HG02763 (cell line): Measurements from ENCODE around the gene PGBD5.

Source experiments
- ATAC-seq: cut with Tn5 transposase; IDR thresholded peaks from one replicate; pipeline ENCODE4 v1.9.1; 2021; ENCODE audit warnings: mild to moderate bottlenecking, moderate library complexity; ENCODE audit not compliant: unreplicated experiment

PGBD5 gene

GRCh38 chr1:230309646-230310177, 116.4 kb downstream of the PGBD5 start:
- no peak for ATAC-seq

DNA sequence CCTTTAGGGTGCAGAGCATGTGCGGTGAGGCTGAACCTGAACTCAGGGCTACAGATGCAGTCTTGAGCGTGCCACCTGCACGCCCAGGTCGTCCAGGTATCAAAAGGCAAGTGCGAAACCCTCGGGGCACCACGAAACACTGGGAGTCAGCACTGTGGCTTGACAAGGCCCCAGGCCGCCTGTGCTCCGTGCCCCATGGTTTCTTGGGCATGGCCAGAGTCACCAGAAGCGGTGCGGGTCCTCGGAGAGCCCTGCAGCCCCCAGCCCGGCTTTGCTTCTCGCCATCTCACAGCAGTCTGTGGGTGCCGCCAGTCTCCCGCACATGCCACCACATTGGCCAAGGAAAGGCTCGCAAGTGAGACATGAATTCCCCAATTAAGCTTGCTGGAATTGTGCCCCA, 117.3 kb downstream of the PGBD5 start:
- no peak for ATAC-seq

DNA sequence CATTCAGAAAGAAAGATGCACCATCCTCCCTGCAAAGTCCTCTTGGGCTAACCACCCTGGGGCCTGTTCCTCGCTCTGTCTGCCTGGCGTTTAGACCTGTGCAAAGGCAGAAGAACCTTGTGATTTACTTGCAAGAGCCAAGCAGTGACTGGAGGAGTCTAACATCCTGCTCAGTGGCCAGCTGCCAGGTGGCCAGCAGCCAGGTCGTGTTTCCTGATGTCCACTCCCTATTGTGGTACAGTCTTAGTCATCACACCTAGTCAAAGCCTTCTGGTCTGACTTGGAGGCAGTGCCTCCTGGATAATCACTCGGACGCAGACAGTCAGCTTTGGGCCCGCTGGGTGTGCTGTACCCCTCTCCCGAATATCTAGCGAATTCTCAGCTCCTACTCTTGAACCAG, 118.1 kb downstream of the PGBD5 start:
- no peak for ATAC-seq

DNA sequence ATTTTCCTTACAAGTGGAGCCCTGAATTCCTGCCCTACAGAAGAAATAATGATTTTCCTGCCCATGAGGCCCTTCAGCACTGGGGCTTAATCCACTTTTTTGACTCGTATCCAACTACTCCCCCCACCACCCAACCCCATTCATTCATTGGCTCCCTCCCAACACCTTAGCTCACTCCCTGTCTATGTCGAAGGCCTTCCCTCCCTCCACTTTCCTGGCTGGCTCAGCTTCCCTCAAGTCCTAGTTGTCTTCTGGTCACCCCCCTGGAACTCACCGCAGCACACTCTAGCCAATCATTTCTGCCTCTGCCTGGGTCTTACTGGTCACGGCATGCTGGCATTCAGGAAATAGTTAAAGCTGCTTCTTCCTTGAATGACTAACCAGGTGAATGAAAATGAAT, 118.9 kb downstream of the PGBD5 start:
- no peak for ATAC-seq

GRCh38 chr1:230306169-230306568, 120.0 kb downstream of the PGBD5 start:
- no peak for ATAC-seq

DNA sequence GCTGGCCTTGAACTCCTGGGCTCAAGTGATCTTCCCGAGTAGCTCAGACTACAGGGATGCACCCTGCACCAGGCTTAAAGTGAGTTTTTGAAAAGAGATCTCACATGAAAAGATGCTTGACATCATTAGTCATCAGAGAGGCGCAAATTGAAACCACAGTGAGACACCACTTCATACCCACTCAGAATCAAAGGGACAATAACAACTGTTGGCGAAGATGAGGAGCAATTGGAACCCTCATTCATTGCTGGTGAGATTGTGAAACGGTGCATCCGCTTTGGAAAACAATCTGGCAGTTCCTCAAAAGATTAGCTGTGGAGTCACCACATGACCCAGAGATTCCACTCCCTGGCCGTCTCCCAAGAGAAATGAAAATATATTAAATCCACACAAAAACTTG, 122.3 kb downstream of the PGBD5 start:
- no peak for ATAC-seq

DNA sequence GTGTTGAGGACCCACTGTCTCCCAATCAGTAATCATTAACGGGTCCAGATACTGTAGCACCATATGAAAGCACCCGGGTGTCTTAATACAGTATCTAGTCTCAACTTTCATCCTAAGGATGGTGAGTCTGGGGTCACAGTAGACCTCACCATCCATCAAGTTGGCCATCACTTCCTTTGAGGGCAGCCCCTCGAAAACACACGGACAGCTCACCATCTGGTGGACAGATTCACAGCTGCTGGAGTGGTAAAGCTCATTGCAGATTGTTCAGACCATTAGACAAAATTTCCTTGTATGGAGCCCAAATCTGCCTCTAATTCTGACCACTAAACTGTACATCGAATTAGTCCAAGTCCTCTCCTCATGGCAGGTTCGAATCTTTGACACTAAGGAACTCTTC, 123.1 kb downstream of the PGBD5 start:
- ATAC-seq, result no peak

DNA sequence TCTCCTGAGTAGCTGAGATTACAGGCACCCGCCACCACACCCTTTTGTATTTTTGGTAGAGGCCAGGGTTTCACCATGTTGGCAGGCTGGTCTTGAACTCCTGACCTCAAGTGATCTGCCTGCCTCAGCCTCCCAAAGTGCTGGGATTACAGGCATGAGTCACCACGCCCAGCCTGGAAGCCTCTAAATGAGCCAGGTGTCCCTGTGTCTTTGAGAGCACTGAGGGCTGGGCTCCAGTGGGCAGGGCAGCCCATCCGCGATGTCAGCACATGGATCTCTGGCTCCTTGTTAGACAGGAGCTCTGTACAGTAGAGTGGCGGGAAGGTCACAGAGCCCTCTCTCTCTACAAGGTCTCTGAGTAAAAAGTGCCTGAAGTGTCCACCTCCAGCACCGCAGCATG, 124.3 kb downstream of the PGBD5 start:
- ATAC-seq, result no peak

DNA sequence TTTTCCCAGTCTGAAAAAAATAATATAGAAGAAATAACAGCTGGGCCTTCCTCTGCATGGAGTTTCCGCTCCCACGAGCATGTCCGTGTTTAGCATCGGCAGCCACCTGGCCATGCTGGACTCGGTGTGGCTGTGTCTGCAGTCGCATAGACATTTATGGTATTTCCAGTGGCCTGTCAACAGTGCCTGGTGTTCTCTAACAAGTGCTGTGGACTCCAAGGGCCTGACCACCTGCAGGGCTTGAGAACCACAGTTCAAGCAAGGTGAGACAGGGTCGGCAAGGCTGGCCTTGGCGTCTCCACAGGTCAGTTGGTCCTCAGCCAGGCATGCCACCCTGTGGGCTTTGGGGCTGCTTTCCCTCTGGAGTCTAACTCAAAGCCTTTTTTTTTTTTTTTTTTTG, 124.8 kb downstream of the PGBD5 start:
- no peak for ATAC-seq

DNA sequence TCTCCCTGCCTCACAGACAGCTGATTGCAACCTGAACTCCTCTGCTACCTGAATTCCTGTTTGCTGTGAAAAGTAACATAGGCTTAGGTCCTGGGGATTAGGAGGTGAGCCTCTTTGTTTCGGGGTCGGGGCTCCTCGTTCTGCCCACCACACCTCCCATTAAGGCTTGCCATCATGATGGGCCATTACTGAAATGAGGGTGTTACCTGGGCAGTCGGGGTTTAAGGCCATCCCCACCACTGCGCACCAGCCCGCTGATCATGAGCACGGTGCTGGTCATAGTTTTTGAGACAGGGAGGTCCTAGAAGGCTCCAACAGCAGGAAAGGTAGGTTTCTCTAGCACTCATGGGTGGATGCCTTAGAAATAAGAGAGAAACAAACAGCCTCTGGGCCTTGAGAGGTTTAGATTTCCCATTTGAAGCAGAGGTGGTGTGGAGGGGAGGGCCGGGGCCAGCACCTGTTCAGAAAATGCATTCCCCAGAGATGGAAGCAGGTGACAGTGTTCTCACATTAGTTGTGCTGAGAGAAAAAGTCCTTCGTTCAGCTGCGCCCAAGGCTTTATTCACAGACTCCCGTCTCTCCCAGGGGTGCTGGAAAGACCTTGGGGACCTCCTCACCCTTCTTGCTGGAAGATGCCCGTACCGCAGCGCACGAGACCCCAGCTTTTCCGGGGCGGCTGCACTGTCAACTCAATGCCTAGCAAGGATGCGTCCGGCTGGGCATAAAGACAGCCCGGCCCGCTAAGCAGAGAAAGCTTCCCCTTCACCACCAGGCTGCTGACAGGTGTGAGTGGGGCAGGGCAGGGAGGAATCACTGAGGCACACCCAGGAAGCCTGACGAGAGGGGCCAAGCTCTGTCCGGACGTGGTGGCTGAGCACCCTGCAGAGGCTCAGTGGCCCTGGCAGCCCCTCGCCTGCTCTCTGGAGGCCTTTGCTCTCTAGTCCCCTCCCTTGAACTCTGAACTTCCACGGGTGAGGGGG, 125.5 kb downstream of the PGBD5 start:
- ATAC-seq, result no peak

GRCh38 chr1:230299191-230300006, 126.7 kb downstream of the PGBD5 start:
- ATAC-seq, result no peak

- ATAC-seq, result no peak
These were observed 130.8 kb downstream of the PGBD5 start for GRCh38 chr1:230295367-230295766.

DNA sequence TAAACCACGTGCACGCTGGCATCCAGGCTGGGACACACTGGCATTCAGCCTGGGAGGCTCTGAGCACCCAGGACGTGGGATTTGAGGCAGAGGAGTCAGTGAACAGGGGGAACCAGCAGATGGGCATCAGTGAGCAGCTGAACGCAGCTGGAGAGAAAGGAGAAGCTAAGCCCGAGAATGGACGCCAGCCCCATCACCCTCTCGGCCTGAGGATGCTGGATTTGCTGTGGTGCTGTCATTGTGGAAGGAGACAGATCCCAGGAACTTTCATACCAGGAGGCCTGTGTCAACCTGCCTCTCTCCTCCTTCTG, 132.8 kb downstream of the PGBD5 start:
- no peak for ATAC-seq

DNA sequence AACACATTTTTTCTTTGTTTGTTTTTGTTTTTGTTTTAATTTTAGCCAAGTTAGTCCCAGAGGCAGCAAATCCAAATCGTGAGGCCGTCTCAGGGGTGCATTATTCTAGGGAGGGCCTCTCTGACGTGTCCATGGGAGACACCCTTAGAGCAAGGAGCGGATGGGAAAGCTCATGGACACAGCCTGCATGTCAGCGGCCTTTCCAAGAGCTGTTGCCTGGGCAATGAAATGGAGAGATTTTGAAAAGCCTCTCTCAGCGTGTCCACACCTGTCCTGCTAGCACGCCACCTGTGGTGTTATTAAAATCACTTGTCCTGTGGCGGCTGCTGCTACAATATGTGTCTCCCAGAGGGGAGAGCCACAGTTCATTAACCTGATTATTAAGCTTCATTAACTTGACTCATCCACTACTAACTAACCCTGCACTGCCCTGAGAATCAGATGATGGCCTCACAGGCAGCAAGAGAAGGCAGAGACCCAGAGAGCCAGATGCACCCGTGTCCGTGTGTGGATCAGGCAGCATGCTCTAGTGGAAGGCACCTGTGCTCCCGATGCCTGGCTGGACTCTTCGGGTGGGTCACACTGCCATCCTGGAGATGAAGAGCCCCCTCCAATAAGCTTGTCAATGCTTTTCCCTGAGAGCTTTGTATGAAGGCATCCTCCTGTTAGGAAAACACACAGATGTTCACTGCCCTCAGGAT, 133.3 kb downstream of the PGBD5 start:
- ATAC-seq, result no peak

DNA sequence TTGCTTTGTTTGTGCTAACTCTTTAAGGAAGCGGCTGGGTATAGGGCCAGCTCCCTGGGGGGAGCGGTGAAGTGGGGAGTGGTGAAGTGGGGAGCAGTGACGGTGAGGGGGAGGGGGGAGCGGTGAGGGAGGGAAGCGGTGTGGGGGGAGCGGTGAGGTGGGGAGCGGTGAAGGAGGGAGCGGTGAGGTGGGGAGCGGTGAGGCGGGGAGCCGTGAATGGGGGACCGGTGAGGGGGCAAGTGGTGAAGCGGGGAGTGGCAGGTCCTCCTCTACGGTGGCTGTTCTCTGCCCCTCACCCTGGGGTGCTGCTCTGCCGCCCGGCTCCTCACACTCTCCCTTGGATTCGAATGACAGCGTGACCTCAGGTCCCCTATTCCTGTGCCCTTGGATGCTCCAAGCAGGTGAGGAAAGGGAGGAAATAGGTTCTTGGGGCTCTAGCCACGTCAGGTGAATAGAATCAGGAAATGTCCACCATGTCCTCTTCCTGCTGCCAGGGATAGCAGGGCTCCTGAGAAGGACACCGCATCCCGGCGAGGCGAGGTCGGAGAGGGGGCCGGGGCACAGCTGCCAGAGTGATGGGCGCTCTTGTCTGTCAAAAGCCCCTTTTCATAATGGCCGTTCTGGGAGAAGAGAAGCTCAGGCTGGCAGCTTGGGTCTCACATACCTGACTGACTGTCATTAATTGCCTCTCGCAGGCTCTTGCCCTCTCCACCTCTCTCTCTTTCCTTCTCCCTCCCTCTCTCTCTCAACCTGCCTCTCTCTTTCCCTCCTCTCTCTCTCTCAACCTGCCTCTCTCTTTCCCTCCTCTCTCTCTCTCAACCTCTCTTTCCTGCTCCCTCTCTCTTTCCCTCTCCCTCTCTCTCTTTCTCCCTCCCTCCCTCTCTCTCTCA, 134.2 kb downstream of the PGBD5 start:
- ATAC-seq, result no peak

DNA sequence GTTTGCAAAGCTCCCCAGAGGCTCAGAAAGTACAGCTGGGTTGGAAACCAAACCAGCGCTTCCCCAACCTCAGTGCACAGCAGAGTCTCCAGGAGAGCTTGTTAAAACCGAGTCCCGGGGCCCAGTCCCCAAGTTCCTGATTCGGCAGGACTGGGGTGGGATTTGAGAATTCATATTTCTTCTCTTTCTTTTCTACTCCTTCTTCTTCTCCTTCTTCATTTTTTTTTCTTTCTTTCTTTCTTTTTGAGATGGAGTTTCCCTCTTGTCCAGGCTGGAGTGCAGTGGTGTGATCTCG, 136.8 kb downstream of the PGBD5 start:
- ATAC-seq, result no peak

GRCh38 chr1:230288641-230289349, 137.3 kb downstream of the PGBD5 start:
- no peak for ATAC-seq

DNA sequence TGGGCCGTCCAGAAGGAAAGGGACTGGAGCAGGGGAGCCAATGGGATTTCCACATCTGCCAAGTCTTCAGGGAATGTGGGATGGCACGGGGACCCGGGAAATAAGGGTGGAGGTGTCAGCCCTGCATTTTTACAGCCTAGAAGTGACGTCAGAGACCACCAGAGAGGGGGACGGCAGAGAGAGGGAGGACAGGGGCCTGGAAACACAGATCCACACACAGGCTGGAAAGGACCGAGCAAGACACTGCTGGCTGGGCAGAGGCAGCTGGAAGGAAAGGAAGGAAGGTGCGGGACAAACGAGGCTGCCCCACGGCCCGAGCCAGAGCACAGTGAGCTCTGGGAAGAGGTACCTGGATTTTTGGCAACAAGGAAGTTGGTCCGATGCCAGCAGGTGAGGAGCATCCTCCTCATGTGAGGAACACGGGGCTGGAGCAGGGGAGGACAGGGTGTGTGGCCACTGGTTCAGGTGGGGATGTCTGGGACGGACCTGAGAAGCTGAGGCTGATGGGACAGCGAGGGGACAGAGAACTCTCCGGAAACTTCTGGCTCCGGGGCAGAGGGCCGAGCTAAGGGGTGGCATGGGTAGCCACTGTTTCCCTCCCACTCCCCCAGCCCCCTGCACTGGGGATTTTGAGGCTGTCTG, 138.3 kb downstream of the PGBD5 start:
- ATAC-seq, result no peak

GRCh38 chr1:230286890-230287269, 139.3 kb downstream of the PGBD5 start:
- no peak for ATAC-seq
